Endothelial cell of hepatic sinusoid (primary cell): ENCODE measurements around the gene PLTP.
"Not testable (repeated sequence)": the region's sequence is repeated elsewhere in the genome, so short reads cannot be mapped to it uniquely, and the experiment has no call there.

Experiments used
- in situ Hi-C: cut with HindIII; loops from 2 replicates; pipeline ENCODE4 v1.10.0; 2017; ENCODE audit warnings: low sequenced_read_pairs

Gene PLTP, protein sequence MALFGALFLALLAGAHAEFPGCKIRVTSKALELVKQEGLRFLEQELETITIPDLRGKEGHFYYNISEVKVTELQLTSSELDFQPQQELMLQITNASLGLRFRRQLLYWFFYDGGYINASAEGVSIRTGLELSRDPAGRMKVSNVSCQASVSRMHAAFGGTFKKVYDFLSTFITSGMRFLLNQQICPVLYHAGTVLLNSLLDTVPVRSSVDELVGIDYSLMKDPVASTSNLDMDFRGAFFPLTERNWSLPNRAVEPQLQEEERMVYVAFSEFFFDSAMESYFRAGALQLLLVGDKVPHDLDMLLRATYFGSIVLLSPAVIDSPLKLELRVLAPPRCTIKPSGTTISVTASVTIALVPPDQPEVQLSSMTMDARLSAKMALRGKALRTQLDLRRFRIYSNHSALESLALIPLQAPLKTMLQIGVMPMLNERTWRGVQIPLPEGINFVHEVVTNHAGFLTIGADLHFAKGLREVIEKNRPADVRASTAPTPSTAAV

DNA sequence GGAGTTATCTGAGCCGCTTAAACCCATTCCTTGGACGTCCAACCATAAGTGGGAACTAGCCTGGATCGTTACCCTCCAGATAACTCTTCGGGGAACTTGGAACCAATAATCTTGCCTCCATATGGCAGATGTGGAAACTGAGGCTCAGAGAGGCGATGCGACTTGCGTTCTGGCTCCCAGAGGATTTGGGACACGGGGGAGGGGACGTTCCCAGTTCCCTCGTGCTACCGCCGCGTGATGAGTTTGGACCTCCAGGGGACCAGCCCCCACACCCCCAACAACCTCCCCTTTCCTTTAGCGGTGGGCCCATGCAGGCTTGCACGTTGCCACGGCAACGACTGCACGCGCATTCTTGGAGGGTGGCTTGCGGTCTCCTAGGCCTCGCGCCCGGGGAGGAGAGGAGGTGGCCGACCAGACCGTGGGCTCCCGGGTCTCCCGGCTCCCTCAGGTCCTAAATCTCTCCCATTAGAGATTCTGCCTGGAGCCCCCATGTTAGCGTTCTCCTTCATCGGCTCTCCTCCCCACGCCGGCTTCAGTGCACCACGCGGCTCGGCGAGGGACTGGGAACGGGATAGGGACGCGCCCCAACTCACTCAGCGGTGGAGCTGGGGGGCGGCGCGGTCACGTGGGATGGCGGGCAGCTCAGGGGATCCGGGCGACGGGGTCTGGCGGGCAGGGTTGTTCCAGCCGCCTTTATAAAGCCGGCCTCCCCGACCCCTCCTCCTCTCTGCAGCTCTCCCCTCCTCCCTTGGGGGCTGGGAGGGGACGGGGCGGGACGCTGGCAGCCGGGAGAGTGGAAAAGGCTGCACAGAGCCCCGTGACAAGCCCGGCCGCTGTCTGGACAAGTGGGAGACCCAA, at the start of gene PLTP:
Gene PLTP (minus strand): TSS at position 670 of the 858 bp plus-strand sequence. CDS start 703 bp downstream, outside the sequence.
- in situ Hi-C loops = no loop called here

DNA sequence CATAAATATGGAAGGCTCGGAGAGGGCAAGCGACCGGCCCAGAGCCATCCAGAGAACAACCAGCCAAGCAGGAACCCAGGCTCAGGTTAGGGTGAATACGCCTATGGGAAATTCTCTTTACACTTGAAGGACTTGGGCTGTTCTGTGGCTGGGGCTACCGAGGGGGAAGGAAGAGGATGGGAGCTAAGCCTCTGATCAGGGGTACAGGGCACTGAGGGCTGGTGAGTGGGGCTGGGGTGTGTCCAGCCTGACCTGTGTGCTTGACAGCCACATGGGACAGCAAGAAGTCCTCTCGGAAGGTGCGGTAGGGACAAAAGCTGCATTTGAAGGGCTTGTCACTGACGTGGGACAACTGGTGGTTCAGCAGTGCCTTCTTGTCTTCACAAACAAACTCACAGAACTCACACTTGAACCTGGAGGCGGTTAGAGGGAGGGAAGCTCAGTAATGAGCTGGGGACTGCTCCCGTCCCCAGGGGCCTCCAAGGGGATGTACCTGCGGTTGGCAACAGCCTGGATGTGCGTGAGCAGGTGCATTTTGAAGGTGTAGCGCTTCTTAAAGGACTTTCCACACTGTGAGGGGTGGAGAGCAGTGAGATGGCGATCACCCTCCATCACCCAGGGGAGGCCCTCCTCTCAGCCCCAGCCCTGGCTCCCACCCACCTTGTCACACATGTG, 48.1 kb upstream of the PLTP start:
- in situ Hi-C loops = no loop called here

DNA sequence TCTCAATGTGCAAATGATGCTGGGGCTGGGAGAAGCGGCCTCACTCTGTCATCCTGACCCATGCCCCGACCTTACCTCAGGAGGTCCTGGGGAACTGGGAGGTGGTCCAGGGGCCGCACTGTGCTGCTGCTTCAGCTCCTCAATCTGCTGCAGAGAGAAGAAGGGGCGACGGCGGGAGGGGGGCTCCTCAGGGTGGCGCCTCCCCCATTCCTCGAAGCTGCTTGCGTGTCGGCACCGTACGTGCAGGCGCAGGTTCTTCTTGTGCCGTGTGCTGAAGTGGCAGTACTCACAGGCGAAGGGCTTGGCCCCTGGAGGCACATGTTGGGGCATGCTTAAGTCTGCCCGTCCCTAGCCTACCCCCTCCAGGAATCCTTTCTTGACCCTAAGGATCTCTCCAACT, 47.2 kb upstream of the PLTP start:
- in situ Hi-C loops = no loop called here

DNA sequence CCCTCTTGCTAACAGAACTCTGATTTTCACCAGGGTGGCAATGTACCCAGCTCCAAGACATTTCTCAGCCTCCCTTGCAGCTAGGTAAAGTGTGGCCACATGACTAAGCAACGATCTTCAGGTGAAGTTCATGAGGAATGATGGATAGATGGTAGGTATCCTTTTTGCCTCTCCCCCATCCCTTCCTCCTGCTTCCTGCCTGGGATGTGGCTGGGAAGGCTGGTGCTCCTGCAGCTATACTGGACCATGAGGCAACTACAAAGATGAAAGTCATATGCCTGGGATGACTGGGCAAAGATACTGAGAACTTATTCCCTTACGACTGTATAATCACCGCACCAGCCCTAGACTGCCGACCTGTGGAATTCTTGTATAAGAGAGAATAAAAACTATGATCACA, 46.6 kb upstream of the PLTP start:
- in situ Hi-C loops = no loop called here

DNA sequence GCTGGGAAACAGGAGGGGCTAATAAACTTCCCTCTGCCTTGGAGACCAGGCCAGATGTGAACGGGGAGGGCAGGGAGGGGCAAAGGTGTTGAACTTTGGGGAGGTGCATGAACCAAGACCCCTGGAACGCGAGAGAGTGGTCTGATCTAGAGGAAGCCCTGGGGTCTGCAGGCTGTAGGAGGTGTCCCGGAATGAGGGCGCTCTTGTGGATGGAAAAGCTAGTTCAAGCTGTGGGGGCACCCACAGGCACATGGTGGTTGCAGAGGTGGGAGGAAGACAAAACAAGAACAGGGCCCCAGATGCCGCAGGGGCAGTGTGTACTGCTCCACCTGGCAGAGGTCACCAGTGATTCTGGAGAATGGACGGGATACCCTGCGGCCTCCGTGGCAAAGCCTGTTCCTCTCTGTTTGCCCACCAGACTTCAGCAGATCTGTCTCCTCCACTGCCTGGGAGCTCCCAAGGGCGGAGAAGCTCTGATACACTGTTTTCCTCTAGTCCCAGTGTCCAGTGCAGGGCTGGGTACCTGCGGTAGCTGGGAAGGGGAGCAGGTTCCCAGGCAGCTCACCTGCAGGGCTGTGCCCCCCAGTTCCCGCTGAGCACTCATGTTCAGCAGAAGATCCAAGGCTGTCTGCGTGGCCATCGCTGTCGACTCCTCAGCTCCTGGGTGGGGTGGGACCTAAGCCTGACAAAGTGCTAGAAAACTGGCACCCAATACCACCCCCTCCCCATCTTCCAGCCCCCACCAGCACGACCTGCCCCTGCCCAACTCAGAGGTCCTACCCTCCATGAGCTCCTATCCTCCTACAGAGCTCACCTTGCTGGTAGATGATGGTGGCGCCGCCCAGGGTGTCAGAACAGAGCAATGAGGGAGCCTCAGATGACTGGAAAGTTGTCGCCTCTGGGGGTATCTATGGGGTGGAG, 45.3 kb upstream of the PLTP start:
- in situ Hi-C loops = no loop called here

DNA sequence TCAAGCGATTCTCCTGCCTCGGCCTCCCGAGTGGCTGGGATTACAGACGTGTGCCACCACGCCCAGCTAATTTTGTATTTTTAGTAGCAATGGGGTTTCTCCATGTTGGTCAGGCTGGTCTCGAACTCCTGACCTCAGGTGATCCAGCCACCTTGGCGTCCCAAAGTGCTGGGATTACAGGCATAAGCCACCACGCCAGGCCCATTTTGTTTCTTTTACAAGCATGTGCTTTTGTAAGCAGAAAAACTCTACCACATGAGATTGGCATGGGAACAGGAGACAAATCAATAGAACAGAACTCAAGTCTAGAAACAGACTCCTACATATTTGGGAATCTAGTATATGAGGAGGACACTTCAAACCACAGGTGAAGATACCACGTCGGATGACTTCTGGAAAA, 44.4 kb upstream of the PLTP start:
- in situ Hi-C loops = not testable (repeated sequence)

DNA sequence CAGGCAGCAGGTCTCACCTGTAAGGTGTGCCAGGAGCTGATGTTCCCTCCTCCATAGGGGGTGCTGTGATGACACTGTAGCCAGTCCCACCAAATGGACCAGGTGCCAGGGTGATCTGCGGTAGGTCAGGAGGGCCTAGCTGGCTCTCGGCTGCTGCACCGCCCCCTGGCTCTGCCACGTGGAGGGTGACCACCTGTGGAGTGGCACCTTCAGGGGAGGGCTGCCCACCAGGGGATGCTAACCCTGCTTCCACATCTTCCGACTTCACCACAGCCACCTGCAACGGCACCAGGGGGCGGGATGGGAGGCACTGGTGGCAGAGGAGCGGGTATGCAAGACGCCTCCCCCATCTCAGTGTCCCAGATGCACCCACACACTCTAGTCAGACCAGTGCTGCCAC, 41.7 kb upstream of the PLTP start:
- in situ Hi-C loops = no loop called here

DNA sequence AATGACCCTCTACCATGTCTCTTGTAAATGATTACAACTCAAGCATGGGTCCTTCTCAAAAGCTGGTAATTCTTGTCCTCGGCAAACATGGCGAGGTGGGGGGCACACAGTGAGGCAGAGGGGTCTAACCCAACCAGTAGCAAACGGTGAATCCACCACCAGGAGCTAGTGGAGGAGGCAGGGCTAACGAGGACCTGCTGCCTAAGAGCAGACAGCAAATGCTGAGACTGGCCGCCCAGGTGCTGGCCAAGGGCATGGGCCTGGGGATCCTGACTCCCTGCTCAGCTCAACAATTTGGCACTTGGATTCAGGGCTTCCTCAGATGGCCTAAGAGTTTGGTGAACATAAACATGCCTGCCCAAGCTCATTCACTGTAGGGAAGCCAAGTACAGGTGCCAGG, 40.9 kb upstream of the PLTP start:
- in situ Hi-C loops = no loop called here

DNA sequence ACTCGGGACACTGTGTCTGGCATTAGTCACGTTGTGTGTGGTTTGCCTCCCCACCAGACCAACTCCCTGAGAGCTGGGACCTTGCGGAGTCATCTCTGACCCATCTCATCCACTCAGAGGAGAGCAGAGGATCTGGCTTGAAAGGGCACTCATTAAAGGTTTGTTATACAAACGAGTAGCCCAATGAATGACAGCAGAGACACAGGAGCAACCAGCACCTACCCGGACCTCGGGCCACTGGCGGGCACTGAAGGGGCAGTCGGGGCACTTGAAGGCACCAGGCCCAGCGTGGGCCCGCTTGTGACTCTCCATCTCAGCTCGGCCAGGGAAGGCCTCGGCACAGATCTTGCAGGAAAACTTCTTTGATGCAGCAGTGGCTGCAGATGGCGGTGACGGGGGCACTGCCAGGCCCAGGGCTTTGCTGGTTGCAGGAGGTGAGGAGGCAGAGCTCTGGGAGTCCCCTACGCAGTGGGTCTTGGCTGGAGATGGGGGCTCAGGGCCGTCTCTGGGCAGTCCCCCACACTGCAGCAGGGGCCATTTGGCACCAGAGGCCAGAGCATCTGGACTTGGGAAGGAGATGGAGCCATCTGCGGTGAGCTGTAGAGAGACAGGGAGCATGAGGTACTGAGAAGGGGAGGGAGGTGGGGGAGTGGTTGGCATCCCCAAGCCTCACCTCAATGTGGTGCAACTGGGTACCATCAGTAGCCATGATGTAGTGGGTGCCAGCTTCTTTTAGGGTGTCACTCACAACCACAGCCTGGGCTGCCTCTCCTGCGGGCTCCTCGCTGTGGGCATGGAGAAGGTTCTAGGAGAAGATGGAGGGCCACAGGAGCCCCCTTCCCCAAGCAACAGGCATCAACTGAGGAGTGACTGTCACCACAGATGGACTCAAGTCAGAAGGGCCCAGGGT, 40.2 kb upstream of the PLTP start:
- in situ Hi-C loops = no loop called here

DNA sequence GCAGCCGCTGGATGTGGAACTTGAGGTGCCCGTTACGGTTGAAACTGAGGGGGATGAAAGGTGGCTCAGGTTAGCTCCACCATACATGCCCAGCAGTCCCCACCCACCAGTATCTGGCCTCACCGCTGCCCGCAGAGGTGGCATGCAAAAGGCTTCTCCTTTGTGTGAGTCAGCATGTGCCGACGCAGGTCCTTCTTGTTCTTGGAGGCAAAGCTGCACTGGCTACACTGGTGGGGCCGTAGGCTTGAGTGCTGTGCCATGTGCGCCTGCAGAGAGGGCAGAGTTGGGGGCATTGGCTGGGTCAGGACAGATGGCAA, 38.3 kb upstream of the PLTP start:
- in situ Hi-C loops = no loop called here

DNA sequence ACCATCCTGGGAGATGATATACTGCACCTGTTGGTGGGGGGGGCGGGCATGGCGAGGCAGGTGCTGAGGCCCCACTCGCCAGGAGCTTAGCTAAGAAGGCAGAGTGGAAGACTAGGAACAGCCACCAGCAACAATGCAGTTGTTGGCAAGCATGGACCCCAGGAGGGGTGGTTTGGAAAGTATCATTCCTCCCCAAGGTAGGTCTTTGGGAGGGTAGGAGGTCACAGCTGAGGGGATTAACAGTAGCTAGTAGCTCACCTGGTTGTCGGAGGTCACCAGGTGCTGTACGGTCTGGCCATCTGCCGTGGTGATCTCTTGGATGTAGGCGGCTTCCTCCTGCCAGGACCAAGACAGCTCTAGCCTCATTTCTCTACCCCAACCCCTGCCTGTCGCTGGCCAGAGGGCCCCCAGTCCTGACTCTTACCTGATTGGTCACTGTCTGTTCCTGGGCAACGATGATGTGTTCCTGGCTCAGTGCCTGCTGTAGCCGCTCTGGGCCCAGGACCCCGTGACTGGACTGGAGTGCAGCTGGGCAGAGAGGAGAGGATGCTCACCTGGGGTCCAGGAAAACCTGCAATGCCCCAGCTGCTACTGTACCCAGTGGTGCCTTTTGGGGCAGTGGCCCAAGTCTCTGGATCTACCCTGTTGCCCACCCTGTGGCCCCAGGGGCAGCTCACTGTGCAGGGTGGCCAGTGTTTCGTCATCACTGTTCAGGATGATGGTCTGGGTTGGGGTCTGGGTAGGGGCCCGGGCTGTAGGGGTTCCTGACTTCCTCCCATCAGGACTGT, 37.8 kb upstream of the PLTP start:
- in situ Hi-C loops = no loop called here

DNA sequence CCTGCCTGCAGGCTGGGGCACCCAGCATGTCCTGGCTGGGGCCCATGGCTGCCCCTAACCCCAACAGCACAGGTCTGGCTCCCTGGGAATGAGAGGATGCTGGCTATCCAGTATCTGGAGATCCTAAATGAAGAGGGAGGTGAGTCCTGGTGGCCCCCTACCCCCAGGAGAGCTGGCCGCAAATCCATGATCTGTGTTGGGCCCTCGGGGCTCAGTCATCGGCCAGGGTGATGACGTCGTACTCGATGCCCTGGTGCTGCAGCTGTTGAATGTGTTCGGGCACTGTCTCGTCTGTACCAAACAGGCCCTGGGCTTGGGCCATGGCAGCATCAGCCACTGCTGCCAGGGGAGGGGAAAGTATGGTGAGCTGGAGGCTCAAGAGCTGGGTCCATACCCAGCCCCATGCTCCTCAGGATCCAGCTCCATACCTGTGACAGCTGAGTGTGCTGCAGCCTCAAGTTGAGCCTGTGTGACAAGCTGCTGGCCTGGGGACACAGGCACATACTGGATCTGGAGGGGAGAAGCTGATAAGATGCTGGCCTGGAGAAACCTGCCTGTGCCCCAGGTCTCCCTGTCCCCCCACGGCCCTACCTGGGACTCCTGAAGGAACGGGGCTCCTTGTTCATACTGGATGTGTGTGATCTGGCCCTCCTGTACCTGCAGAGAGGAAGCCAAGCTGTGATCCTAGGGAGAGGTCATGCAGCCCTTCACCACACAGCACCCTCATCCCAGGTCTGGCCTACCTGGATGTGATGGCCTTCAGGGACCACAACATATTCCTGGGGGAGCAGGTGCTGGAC, 37.0 kb upstream of the PLTP start:
- in situ Hi-C loops = no loop called here

DNA sequence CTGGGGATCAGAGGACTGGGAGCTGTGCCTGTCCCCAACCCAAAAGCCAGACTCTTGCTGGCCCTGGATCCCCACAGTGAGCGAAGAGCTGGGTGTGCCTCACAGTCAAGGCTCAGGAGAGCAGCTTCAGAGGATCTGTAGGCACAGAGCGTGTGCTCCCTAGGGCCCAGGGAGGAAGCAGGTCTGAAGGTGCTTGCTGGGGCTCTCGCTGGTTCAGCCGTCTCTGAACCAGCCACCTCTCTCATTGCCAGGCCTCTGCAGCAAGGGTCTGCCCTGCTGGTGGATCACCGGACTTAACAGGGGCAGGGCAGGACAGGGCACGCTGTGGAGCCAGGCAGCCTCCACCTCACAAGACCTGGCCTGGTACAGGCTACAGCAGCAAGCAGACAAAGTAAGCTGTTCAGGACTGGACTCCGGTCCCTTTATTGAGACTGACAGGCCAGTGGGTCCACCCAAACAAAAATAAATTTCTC, 36.3 kb upstream of the PLTP start:
- in situ Hi-C loops = no loop called here

DNA sequence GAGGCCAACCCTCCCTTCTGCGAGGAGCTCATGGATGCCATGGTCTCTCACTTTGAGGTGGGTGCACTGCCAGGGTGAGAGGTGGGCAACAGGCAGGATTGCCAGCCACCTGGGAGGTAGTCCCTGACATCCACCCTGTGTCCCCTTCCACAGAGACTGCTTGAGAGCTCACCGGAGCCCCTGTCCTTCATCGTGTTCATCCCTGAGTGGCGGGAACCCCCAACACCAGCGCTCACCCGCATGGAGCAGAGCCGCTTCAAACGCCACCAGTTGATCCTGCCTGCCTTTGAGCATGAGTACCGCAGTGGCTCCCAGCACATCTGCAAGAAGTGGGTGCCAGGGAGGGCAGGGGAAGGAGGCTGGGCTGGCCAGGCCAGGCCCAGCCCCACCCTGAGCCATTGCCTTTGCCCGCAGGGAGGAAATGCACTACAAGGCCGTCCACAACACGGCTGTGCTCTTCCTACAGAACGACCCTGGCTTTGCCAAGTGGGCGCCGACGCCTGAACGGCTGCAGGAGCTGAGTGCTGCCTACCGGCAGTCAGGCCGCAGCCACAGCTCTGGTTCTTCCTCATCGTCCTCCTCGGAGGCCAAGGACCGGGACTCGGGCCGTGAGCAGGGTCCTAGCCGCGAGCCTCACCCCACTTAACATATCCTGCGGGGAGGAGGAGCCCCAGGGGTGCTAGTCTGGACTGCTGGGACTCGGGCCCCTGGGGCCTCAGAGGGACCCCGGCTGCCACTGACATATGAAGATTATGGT, 35.3 kb upstream of the PLTP start:
- in situ Hi-C loops = no loop called here

DNA sequence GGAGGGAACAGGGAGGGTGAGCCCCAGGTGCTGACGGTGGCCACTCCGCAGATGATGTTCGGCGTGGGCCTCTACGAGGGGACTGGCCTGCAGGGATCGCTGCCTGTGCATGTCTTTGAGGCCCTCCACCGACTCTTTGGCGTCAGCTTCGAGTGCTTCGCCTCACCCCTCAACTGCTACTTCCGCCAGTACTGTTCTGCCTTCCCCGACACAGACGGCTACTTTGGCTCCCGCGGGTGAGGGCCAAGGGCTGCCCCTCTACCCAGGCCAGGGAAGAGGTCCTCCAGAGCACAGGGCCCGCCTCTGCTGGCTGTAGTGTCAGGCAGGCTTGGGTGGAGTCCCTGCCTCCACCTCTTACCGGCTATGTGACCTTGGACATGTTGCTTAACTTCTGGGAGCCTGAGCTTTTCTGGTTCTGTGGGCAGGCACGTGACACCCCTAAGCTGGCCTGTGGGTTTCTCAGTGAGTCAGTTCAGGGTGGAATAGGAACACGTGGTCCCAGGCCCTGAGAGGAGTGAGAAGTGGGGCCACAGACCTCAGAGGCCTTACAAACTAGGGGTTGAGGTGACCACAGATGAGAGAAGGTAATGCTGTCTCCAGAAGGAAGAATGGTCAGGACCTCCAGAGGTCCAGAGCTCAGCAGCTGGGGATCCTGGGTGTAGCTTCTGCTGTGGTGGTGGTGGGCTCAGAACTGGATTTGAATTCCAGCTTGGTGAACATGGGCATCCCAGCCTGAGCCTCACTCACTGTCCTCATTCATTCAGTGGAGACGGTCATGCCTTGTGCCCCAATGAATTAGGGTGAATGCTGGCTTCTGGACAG, 34.4 kb upstream of the PLTP start:
- in situ Hi-C loops = no loop called here

DNA sequence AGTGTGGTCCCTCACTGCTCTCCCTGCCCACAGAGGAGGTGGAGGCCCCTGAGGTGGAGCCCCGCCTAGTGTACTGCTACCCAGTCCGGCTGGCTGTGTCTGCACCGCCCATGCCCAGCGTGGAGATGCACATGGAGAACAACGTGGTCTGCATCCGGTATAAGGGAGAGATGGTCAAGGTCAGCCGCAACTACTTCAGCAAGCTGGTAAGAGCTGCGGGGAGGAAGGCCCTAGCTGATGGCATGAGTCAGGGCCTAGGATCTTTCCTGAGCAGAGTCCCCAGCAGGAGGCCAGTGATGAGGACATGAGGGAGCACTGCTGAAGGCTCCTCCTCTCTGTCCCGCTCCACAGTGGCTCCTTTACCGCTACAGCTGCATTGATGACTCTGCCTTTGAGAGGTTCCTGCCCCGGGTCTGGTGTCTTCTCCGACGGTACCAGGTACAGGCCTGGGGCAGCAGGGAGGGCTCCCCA, 33.8 kb upstream of the PLTP start:
- in situ Hi-C loops = no loop called here
